Measurements from ENCODE around the gene DNMT3A.

DNA sequence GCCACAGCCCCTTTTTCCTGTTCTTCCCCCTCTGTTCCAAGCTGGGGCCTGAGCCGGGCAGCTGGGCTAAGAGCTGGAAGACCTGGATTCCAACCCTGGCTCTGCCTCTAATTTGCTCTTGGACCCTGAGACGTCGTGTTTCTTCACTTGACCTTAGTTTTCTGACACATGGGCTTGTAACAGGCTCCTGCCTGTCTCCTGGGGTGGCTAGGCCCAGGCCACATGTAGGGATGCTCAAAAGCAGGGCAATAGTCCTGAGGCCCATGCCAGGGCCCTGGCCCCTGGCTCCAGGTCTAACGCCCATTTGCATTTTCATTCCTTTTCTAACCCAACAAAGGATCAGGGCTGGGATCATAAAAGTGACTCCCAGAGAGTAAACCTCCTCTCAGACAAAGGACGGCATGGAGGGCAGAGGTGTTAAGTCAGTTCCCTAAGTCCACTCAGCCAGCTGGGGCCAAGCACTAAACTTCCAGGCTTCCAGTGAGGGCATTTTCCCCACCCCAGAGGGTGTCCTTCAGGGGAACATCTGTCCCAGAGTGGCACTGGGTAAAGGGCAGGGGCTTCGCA lies 16.6 kb upstream of the DNMT3A start:
- TF ChIP-seq CTCF (conservative IDR thresholded peaks at IDR 0.05; ENCODE audit: low read depth, low read length) (no peak), EZH2 (IDR thresholded peaks at IDR 0.05; ENCODE audit: low read length, unreplicated experiment) (no peak)

All from PC-3 (cell line).